Suprapubic skin (tissue), 4 donors: ENCODE data around the gene IFNG-AS1.

Source experiments
- CTCF ChIP-seq, 2 donors: fragments of 200-600 bp in 1 of 2; fragments of 450-650 bp in 1 of 2; sonication (generic) in 1 of 2; IDR thresholded peaks; one replicate each; pipeline ENCODE4 v1.5.1; 2016 to 2019; ENCODE audit warnings: antibody characterized with exemption in 2 of 2, mild to moderate bottlenecking in 1 of 2, moderate library complexity in 1 of 2
- EP300 ChIP-seq: sonication (generic); formaldehyde crosslinking; IDR thresholded peaks from one replicate; pipeline ENCODE4 v1.6.1; 2017; ENCODE audit warnings: antibody characterized with exemption
- POLR2A ChIP-seq, 2 donors: fragments of 450-650 bp; IDR thresholded peaks; one replicate each; pipeline ENCODE4 v1.6.1; 2017; ENCODE audit warnings: antibody characterized with exemption in 2 of 2, mild to moderate bottlenecking in 2 of 2, moderate library complexity in 2 of 2
- POLR2AphosphoS5 ChIP-seq, 3 donors: sonication (generic); formaldehyde crosslinking; IDR thresholded peaks; one replicate each; pipeline ENCODE4 v1.6.1; 2017; ENCODE audit warnings: antibody characterized with exemption in 3 of 3

DNA sequence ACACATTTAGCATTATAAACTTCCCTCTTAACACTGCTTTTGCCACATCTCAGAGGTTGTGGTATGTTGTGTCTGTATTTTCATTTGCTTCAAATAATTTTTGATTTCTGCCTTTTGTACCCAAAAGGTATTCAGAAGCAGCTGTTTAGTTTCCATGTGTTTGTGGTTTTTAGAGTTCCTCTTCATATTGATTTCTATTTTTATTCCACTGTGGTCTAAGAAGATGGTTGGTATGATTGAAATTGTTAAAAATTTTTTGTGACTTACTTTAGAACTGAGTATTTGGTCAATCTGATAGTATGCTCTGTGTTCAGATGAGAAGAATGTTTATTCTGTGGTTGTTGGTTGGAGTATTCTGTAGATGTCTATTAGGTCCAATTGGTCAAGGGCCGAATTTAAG, 76.4 kb downstream of the IFNG-AS1 start:
- TF ChIP-seq CTCF (IDR thresholded peaks at IDR 0.05) (no peak), POLR2A (IDR thresholded peaks at IDR 0.05) (no peak), POLR2AphosphoS5 (IDR thresholded peaks at IDR 0.05) (no peak), EP300 (no peak)
